GM06990 (cell line): Measurements from ENCODE around the gene KCNAB3.

Source experiments
- DNase-seq: peaks from one replicate; pipeline ENCODE4 v3.0.0-alpha.2; 2011; ENCODE audit not compliant: insufficient read length; ENCODE audit errors: extremely low read depth
- H3K27me3 ChIP-seq: replicated peaks from 2 replicates; pipeline ENCODE4 v1.6.0; 2011; ENCODE audit warnings: low read length; ENCODE audit not compliant: control insufficient read depth, insufficient read depth
- H3K36me3 ChIP-seq: 2 replicates; pipeline ENCODE4 v1.5.1; 2011; ENCODE audit warnings: low read length; ENCODE audit not compliant: control insufficient read depth, insufficient read depth
- H3K4me3 ChIP-seq: replicated peaks from 2 replicates; pipeline ENCODE4 v1.5.1; 2011; ENCODE audit warnings: low read depth, mild to moderate bottlenecking, control low read depth, low read length
- TF ChIP-seq, protein P1 (sequence below): IDR thresholded peaks from 2 replicates; pipeline ENCODE4 v1.5.1; 2011; ENCODE audit warnings: low read length, control low read depth, mild to moderate bottlenecking, inconsistent platforms; ENCODE audit not compliant: insufficient read depth, poor library complexity, severe bottlenecking

KCNAB3 gene

GRCh38 chr17:7887038-7887481 is 42.6 kb downstream of the KCNAB3 start:
- TF ChIP-seq, protein P1, sequence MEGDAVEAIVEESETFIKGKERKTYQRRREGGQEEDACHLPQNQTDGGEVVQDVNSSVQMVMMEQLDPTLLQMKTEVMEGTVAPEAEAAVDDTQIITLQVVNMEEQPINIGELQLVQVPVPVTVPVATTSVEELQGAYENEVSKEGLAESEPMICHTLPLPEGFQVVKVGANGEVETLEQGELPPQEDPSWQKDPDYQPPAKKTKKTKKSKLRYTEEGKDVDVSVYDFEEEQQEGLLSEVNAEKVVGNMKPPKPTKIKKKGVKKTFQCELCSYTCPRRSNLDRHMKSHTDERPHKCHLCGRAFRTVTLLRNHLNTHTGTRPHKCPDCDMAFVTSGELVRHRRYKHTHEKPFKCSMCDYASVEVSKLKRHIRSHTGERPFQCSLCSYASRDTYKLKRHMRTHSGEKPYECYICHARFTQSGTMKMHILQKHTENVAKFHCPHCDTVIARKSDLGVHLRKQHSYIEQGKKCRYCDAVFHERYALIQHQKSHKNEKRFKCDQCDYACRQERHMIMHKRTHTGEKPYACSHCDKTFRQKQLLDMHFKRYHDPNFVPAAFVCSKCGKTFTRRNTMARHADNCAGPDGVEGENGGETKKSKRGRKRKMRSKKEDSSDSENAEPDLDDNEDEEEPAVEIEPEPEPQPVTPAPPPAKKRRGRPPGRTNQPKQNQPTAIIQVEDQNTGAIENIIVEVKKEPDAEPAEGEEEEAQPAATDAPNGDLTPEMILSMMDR, result no peak
- Histone ChIP-seq H3K4me3 (peak overlapping the region; percentile 95), H3K27me3 (no peaks in the 10 kb centered on the region), H3K36me3 (peaks cover 6% of the 10 kb centered on the region)
- DNase-seq, result no peak

DNA sequence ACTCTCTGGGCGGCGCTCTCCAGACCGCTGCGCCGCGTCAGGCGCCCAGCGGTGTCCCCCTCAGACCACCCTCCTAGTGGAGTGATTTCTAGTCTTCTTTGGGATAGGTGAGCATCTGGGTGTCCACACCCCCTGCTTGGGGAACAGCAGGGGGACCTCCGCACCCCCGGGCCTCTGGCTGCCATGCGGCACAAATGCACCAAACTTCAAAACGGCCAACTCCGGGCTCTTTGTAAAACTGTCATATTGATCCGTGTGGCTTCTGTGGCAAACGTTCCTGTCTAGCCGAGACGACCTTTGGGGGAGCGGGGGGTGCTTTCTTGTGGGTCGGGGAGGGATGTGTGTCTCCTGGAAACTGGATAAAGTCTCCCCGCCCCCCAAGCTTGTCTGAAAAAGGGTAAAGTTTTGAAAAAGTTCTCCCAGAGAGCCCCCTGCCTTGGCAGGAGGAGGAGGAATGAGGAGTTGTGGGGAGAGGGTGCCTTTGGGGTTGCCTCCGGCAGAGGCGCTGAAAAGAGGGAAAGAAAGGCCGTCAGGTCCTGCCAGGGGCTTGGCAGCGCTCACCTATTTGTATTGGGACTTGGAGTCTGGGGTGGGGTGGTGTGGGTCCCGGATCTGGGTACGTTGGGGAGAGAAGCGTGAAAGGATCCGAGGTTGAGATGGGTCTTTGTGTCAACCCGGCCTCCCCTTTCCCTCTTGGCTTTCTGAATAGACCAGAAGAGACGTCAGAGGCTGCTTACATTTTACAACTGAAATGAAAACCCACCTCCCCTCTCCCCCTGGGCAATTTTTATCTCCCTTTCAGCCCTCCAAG is 43.2 kb downstream of the KCNAB3 start:
- peak overlapping the region; percentile 95 for H3K4me3 ChIP-seq
- TF ChIP-seq, protein P1, result peak; percentile 28
- peak; percentile 70 for DNase-seq
- H3K27me3 ChIP-seq, result no peaks in the 10 kb centered on the region
- peaks cover 9% of the 10 kb centered on the region for H3K36me3 ChIP-seq

- Histone ChIP-seq H3K4me3 (peak overlapping the region; percentile 95), H3K36me3 (peaks cover 6% of the 10 kb centered on the region), H3K27me3 (no peaks in the 10 kb centered on the region)
- TF ChIP-seq, protein P1, result no peak
- DNase-seq, result peak; percentile 66
These were observed 44.1 kb downstream of the KCNAB3 start for GRCh38 chr17:7885367-7886226.

DNA sequence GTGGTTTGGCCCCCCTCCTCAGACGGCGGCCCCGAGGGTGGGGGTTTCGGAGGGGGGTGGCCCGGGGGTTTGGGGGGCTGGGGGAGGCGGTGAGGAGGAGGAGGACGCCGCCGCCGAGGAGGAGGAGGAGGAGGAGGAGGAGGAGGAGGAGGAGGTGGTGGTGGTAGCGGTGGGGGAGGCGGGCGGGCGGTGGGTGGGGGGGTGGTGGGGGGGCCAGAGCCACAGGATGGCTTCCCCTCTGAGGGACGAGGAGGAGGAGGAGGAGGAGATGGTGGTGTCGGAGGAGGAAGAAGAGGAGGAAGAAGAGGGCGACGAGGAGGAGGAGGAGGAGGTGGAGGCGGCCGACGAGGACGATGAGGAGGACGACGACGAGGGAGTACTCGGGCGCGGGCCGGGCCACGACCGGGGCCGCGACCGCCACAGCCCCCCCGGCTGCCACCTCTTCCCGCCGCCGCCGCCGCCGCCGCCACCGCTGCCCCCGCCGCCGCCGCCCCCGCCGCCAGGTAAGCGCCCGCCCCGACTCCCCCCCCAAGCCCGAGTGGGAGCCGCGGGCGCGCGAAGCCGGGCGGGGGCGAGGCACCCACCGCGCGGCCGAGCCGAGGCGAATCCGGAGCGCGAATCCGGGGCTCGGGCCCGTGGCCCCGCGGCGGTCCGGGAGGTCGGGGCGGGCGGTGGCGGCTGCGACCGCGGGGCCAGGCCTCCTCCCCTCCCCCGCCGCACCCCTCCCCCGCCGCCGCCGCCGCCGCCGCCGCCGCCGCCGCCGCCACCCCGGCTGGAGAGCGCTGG is 44.9 kb downstream of the KCNAB3 start:
- peak; percentile 22 for DNase-seq

More for the DNA sequence above, 44.9 kb downstream of the KCNAB3 start:
- Histone ChIP-seq H3K36me3 (peaks cover 4% of the 10 kb centered on the region), H3K27me3 (no peaks in the 10 kb centered on the region), H3K4me3 (peak overlapping the region; percentile 95)
- TF ChIP-seq, protein P1, result no peak
